Sigmoid colon (tissue), 7 donors: Measurements from ENCODE around the gene MFAP5. TPM values are rescaled to one million over a fixed set of nuclear protein-coding genes. Genes with fewer than 3 reads are reported as not detected.

Source experiments
- DNase-seq: peaks from one replicate; pipeline ENCODE4 v3.0.0-alpha.2; 2019
- H3K27ac ChIP-seq, 4 donors: fragments of 200-600 bp; sonication (generic); one replicate each; pipeline ENCODE4 v1.5.1; 2016 to 2019; ENCODE audit warnings: mild to moderate bottlenecking in 1 of 4
- H3K27me3 ChIP-seq, 3 donors: fragments of 200-600 bp; sonication (generic); one replicate each; pipeline ENCODE4 v1.5.1; 2019; ENCODE audit warnings: mild to moderate bottlenecking in 1 of 3
- H3K36me3 ChIP-seq, 4 donors: fragments of 200-600 bp; sonication (generic); one replicate each; pipeline ENCODE4 v1.5.1; 2016 to 2019
- H3K4me1 ChIP-seq, 4 donors: fragments of 200-600 bp; sonication (generic); one replicate each; pipeline ENCODE4 v1.5.1; 2017 to 2019
- H3K4me3 ChIP-seq, 4 donors: fragments of 200-600 bp; sonication (generic); one replicate each; pipeline ENCODE4 v1.5.1; 2017 to 2019; ENCODE audit warnings: mild to moderate bottlenecking in 2 of 4, moderate library complexity in 1 of 4
- H3K9me3 ChIP-seq, 4 donors: fragments of 200-600 bp in 3 of 4; sonication (generic) in 3 of 4; one replicate each; pipeline versions ENCODE4 v1.5.1 to v1.6.1; 2013 to 2019
- CTCF ChIP-seq, 4 experiments: fragments of 450-650 bp in 3 of 4; fragments of 200-600 bp in 1 of 4; IDR thresholded peaks; one replicate each; pipeline ENCODE4 v1.5.1; 2016 to 2019; ENCODE audit warnings: antibody characterized with exemption in 4 of 4, mild to moderate bottlenecking in 3 of 4, moderate library complexity in 2 of 4
- EP300 ChIP-seq, 4 donors: sonication (generic); formaldehyde crosslinking; IDR thresholded peaks; one replicate each; pipeline ENCODE4 v1.6.1; 2017; ENCODE audit warnings: antibody characterized with exemption in 4 of 4
- POLR2A ChIP-seq, 2 donors: fragments of 450-650 bp; IDR thresholded peaks; one replicate each; pipeline ENCODE4 v1.6.1; 2016; ENCODE audit warnings: antibody characterized with exemption in 2 of 2, mild to moderate bottlenecking in 2 of 2, moderate library complexity in 2 of 2
- POLR2AphosphoS5 ChIP-seq, 4 donors: sonication (generic); formaldehyde crosslinking; IDR thresholded peaks; one replicate each; pipeline ENCODE4 v1.6.1; 2017; ENCODE audit warnings: antibody characterized with exemption in 4 of 4
- WGBS, 2 donors: extraction: QIAGEN DNeasy Blood & Tissue Kit; methylation state at CpG; one replicate each; pipeline ENCODE4 v1.1.7; 2013; 5-methylcytosine and 5-hydroxymethylcytosine counted together
- intact Hi-C: fragments of 100-400 bp; cut with DNase I; formaldehyde crosslinking; loops from one replicate; pipeline ENCODE4 v1.15.1; 2023
- polyA plus RNA-seq, 3 donors: library from polyadenylated mRNA; stranded (reverse); fragments of 200-250 nt; gene quantifications; one replicate each; pipeline ENCODE4 v1.2.3, GENCODE V29; 2013
- total RNA-seq, 4 donors: library from RNA; depleted of rRNA; stranded (reverse); fragments of >200 nt; gene quantifications; one replicate each; pipeline ENCODE4 v1.1.0, GENCODE V29; 2016
- donor health status: healthy with polysubstance abuse.
- donor health status: Bipolar disorder and iron deficiency.
- donor health status: healthy.

MFAP5 gene
- total and polyA plus RNA-seq, 7 donors = 6.2 to 313 (median 36.0) TPM

GRCh38 chr12:8612629-8613028 lies 50.0 kb downstream of the MFAP5 start, which contains the start of gene AICDA:
Gene AICDA (minus strand): TSS chr12:8612859. CDS start chr12:8612767, 92 bp downstream.
- no peak for DNase-seq

DNA sequence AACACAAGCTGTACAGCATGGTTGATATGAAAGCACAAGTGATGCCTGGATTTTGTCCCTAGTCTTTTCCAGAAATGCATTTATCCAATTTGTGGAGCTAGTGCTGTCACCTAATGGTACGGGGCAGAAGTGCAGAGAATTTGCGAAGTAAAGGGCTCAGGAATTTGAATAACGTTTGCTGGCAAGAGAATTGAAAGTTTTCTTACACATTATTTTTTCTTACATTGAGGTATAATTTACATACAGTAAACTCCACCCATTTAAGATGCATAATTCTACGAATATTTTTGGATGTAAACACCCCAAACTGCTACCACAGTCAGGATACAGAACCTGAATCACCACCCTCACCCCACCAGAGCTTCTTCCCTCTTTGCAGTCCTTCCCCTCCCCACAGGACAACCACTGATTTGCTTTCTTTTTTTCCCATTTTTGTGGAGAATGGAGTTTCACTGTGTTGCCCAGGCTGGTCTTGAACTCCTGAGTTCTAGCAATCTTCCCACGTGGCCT lies 53.5 kb downstream of the MFAP5 start:
- Histone ChIP-seq H3K4me1 (peaks cover 0 to 4% (median 0%) of the 10 kb centered on the region in 4 donors), H3K27ac (no peak overlapping the region), H3K27me3 (no peaks in the 10 kb centered on the region), H3K36me3 (no peaks in the 10 kb centered on the region), H3K4me3 (no peak overlapping the region), H3K9me3 (no peaks in the 10 kb centered on the region)
- WGBS, 2 donors = 7 to 19% methylated on average over 5 of the region's 5 CpGs
- TF ChIP-seq POLR2AphosphoS5 (IDR thresholded peaks at IDR 0.05) (no peak), POLR2A (IDR thresholded peaks at IDR 0.05) (no peak), CTCF (IDR thresholded peaks at IDR 0.05) (peak in 2 of 4 experiments; percentile 26 to 51), EP300 (IDR thresholded peaks at IDR 0.05) (no peak)
- intact Hi-C loops = no loop called here
- no peak for DNase-seq

More at GRCh38 chr12:8612629-8613028, 50.0 kb downstream of the MFAP5 start, which contains the start of gene AICDA:
- H3K36me3 ChIP-seq = no peaks in the 10 kb centered on the region
- intact Hi-C loops = no loop called here
- no peaks in the 10 kb centered on the region for H3K27me3 ChIP-seq
- peaks cover 0 to 4% (median 0%) of the 10 kb centered on the region in 4 donors for H3K4me1 ChIP-seq
- no peak for TF ChIP-seq EP300 (IDR thresholded peaks at IDR 0.05)
- no peak for TF ChIP-seq CTCF (IDR thresholded peaks at IDR 0.05)
- no peak within 1 kb of the TSS for H3K4me3 ChIP-seq
- no peaks in the 10 kb centered on the region for H3K9me3 ChIP-seq
- no peak within 1 kb of the TSS for H3K27ac ChIP-seq
- WGBS, 2 donors = 43 to 75% methylated on average over 2 of the region's 2 CpGs

DNA sequence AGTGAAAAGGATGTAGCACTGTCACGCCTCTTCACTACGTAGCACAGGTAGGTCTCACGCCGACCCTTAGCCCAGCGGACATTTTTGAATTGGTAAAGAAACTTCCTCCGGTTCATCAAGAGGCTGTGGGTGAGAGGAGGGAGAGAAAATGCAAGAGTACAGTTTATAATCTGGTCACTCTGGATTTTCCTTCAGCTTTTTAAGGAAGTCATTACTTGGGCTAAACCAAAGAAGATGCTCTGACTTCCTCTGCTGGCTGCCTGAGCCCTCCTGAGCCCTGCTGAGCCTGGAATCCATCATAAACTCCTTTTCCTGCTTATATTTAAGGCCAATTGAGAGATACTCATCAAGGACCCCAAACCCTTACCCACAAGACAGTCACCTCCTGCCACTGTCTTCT lies 55.7 kb downstream of the MFAP5 start:
- no peaks in the 10 kb centered on the region for H3K27me3 ChIP-seq
- intact Hi-C loops = no loop called here
- peaks cover 0 to 4% (median 0%) of the 10 kb centered on the region in 4 donors for H3K4me1 ChIP-seq
- no peak for DNase-seq
- H3K36me3 ChIP-seq = no peaks in the 10 kb centered on the region
- H3K4me3 ChIP-seq = no peak overlapping the region
- 85 to 92% methylated on average over 6 of the region's 6 CpGs for WGBS, 2 donors
- no peak overlapping the region for H3K27ac ChIP-seq
- TF ChIP-seq POLR2A (IDR thresholded peaks at IDR 0.05) = no peak
- TF ChIP-seq CTCF (IDR thresholded peaks at IDR 0.05) = no peak
- TF ChIP-seq POLR2AphosphoS5 (IDR thresholded peaks at IDR 0.05) = no peak
- TF ChIP-seq EP300 (IDR thresholded peaks at IDR 0.05) = no peak
- H3K9me3 ChIP-seq = no peaks in the 10 kb centered on the region

DNA sequence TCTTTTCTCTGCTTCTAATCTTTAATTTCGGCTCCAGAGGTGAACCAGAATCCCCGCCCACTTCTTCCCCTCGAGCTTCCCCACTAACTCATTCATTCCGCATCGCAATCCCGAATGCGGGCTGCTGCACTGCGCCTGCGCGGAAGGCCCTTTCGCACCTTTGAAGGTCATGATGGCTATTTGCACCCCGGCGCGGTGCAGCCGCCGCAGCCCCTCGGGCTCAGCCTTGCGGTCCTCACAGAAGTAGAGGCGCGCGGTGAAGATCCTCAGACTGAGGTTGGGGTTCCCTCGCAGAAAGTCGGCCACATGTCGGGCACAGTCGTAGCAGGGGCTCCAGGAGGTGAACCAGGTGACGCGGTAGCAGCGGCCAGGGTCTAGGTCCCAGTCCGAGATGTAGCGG lies 57.6 kb downstream of the MFAP5 start:
- intact Hi-C loops = no loop called here
- Histone ChIP-seq H3K27me3 (no peaks in the 10 kb centered on the region), H3K36me3 (no peaks in the 10 kb centered on the region), H3K4me1 (peaks cover 0 to 4% (median 0%) of the 10 kb centered on the region in 4 donors), H3K4me3 (no peak overlapping the region), H3K27ac (no peak overlapping the region), H3K9me3 (no peaks in the 10 kb centered on the region)
- WGBS, 2 donors = 95 to 96% methylated on average over 30 of the region's 30 CpGs
- no peak for TF ChIP-seq POLR2A (IDR thresholded peaks at IDR 0.05)
- no peak for TF ChIP-seq EP300 (IDR thresholded peaks at IDR 0.05)
- no peak for TF ChIP-seq CTCF (IDR thresholded peaks at IDR 0.05)
- TF ChIP-seq POLR2AphosphoS5 (IDR thresholded peaks at IDR 0.05) = no peak
- no peak for DNase-seq

DNA sequence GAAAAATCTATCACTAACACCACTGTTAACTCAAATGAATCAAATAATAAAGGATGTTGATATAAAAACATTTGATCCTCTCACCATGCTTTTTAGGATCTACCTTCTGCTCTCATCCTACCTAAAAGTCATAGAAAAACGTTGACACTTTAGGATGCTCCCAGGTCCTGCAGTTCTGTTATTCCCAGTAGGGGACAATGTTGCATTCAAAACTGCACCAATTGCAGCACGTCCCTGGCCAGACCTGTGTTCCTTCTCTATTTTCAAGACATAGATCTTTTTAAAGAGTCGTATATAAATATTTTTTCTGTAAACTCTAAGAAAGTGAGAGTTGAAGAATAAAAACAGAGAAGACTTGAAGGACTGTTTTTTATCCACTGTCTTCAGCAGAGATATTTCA lies 58.8 kb downstream of the MFAP5 start:
- no peak for TF ChIP-seq POLR2AphosphoS5 (IDR thresholded peaks at IDR 0.05)
- no peak for TF ChIP-seq EP300 (IDR thresholded peaks at IDR 0.05)
- no peak for TF ChIP-seq CTCF (IDR thresholded peaks at IDR 0.05)
- no peak for TF ChIP-seq POLR2A (IDR thresholded peaks at IDR 0.05)
- no peak overlapping the region for H3K27ac ChIP-seq
- no peak overlapping the region for H3K4me3 ChIP-seq
- no peaks in the 10 kb centered on the region for H3K27me3 ChIP-seq
- no peaks in the 10 kb centered on the region for H3K36me3 ChIP-seq
- intact Hi-C loops = no loop called here
- H3K9me3 ChIP-seq = no peaks in the 10 kb centered on the region
- 36 to 41% methylated on average over 3 of the region's 3 CpGs for WGBS, 2 donors
- DNase-seq = no peak
- no peaks in the 10 kb centered on the region for H3K4me1 ChIP-seq
